ENCODE results near the gene RTN4. TPM values are rescaled to one million over a fixed set of nuclear protein-coding genes. Genes with fewer than 3 reads are reported as not detected.
"Not testable (repeated sequence)": the region's sequence is repeated elsewhere in the genome, so short reads cannot be mapped to it uniquely, and the experiment has no call there.

The RTN4 gene
- total and polyA plus RNA-seq, 2 experiments from 2014 or later, result 218 to 221 TPM

- TF ChIP-seq ZNF462 (CRISPR knock-in tag; IDR thresholded peaks at IDR 0.05) (no peak), ZNF331 (CRISPR knock-in tag; IDR thresholded peaks at IDR 0.05; ENCODE audit: low read depth) (no peak), NANOG (IDR thresholded peaks at IDR 0.05; ENCODE audit: borderline replicate concordance) (no peak), POLR2AphosphoS5 (IDR thresholded peaks at IDR 0.05; ENCODE audit: low read depth) (no peak), EZH2 (IDR thresholded peaks at IDR 0.05; ENCODE audit: low read depth, unreplicated experiment) (no peak)
Measured at GRCh38 chr2:55076721-55077120, 26.5 kb upstream of the RTN4 start (continued).

DNA sequence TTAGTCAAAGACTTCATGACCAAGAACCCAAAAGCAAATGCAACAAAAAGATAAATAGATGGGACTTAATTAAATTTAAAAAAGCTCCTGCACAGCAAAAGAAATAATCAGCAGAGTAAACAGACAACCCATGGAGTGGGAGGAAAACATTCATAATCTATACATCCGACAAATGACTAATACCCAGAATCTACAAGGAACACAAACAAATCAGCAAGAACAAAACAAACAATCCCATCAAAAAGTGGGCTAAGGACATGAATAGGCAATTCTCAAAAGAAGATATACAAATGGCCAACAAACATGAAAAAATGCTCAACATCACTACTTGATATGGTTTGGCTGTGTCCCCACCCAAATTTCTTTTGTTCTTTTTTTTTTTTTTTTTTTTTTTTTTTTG lies 25.8 kb upstream of the RTN4 start:
- not testable (repeated sequence) for H3K36me3 Mint-ChIP-seq (ENCODE audit: low read depth); ATAC-seq; H3K4me3 ChIP-seq; H3F3A ChIP-seq (replicated peaks; ENCODE audit: low read depth); H3K79me2 ChIP-seq (replicated peaks; ENCODE audit: insufficient read depth); H2AFZ ChIP-seq; H3K4me2 ChIP-seq; H3K4me1 ChIP-seq (ENCODE audit: insufficient read depth); H3K27ac Mint-ChIP-seq; H3K27ac ChIP-seq (ENCODE audit: low read depth); H3K27me3 Mint-ChIP-seq (ENCODE audit: insufficient read depth, low read depth, poor library complexity); H3K36me3 ChIP-seq (ENCODE audit: insufficient read depth); DNase-seq (ENCODE audit: low spot score); H3K4me1 Mint-ChIP-seq; H3K27me3 ChIP-seq (ENCODE audit: insufficient read depth); H3K9me2 ChIP-seq (ENCODE audit: insufficient read depth); H3K9me3 Mint-ChIP-seq; H3K4me3 Mint-ChIP-seq; H4K20me1 ChIP-seq (replicated peaks; ENCODE audit: insufficient read depth)

Data from GM23338 (cell line).